ENCODE results near the gene CHURC1. TPM values are rescaled to one million over a fixed set of nuclear protein-coding genes. Genes with fewer than 3 reads are reported as not detected.
"Not testable (repeated sequence)": the region's sequence is repeated elsewhere in the genome, so short reads cannot be mapped to it uniquely, and the experiment has no call there.

Gene CHURC1
- polyA plus RNA-seq, 5 donors = 45.4 to 64.2 (median 56.8) TPM

DNA sequence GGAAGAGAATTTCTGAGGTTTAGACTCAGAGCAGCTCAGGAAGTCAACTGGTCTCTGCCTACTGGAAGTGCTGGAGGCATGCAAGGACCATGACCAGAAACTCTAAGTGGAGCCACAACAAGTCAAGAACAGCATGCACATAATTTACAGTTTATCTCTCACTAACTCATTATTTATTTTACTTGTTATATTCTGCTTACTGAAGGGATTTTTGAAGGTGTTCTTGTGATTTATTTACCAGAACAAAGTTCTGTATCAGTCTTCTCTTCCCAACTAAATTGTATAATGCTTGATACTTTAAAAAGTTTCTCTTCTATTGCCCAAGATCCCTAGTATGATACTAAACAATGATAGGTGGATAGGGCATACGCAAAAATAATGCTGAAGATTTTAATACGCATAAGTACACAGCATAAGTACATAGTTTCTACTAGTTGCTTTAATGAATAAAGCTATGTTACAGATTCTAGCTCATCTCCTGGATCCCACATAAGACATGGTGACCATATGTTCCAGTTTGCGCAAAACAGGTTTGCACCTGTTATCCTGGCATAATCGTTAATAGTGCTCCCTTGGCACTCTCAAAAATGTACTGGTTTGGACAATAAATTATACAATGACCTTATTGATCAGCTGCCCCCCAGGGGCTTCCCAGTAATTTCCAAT lies 22.9 kb upstream of the CHURC1 start:
- no peak for DNase-seq

DNA sequence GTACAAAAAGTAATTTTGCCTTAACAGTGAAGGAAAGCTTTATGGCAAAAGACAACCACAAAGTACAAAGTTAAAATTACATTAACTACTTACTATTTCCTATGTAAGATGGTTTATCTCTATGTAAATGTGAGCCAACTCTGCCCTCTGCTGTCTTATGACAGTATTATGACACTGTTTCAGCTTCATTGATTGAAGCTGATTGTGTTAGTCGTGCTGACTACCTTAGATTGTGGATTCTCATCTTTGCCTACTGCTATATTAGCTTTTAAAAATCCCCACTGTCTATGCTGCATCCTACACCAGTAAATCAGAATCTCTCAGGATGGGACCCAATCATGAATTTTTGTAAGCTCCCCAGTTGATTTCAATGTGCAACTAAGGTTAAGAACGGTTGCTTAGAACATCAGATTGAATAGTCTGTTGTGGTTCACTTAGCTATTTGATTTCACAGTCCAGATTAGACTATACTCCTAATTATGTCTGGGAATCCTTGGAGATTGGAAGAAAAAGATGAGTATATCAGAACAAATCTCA lies 22.3 kb upstream of the CHURC1 start:
- DNase-seq = peak in 1 of 2 donors; percentile 42

DNA sequence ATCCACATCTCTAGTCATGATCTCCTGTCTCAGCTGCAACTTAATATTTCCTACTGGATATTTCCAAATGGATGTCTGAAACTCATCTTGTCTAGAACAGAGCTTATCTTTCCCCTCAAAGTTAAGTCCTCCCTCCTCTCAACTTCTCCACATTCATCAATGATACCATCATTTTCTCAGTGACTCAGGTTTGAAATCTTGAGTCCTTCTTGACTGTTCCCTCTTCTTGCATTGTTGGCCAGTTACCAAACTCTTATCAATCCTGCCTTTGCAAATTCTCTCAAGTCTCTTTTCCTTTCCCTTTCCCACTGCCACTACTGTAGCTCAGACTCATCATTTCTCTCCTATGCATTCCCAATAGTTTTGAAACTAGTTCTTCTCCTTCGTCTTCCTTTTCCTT lies 14.3 kb upstream of the CHURC1 start:
- DNase-seq = no peak

DNA sequence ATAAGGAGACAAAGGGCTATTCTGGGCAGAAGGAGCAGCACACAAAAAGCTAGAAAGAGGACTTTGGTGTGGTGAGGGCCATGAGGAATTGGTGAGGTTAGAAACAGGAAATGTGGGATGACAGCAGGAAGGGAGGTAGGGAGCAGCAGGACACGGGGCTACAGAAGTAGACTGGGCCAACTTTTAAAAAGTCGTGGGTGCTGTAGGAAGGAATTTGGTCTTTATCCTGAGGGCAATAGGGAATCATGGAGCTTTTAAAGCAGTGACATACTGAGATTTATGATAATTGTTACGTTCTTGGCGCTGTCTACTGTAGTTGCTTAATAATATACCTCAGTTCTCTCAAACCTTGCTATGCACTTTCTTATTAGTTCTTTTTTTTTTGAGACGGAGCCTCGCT lies 8.2 kb upstream of the CHURC1 start:
- DNase-seq = no peak

DNA sequence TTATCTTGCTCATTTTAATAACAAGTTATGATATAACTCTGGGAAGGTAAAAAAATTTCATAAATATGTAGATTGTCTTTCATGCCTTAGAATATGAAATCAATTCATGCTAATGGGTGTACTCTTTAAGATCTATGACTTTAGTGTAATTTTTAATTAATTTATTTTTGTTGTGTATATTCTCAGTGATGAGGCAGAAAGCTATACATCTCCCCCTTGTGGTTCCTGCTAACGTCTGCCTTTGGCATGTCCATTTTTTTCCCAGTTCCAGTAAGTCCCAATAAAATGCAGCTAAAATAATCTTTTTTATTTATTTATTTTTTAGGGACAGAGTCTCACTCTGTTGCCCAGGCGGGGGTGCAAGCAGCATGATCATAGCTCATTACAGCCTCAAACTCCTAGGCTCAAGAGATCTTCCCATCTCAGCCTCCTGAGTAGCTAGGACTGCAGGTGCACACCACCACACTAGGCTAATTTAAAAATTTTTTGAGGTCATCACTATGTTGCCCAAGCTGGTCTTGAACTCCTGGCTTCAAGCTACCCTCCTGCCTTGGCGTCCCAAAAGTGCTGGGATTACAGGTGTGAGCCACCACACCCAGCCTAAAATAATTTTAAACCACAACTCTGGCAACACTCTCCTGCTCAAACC lies 3.3 kb upstream of the CHURC1 start:
- DNase-seq = no peak

DNA sequence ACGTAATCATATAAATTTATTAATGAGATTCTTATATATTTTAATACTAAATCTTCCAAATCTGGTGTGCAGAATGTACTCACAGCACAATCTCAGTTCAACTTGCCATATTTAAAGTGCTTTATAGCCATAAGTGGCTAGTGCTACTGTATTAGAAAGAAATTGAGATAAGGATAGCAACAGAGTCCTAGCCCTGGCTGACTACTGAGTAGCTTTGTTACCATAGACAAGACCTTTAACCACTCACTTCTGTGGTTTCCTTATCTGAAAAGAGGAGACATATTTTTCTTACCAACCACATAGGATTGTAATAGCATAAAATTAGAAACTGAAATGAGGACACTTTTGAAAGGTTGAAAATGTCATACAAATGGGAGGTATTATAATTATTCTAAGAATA lies 2.0 kb upstream of the CHURC1 start:
- DNase-seq = no peak

DNA sequence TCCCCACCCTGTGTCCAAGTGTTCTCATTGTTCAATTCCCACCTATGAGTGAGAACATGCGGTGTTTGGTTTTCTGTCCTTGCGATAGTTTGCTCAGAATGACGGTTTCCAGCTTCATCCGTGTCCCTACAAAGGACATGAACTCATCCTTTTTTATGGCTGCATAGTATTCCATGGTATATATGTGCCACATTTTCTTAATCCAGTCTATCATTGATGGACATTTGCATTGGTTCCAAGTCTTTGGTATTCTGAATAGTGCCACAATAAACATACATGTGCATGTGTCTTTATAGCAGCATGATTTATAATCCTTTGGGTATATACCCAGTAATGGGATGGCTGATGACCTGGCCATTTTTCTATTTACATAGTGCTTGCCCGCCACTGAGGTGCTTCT lies 778 bp upstream of the CHURC1 start:
- DNase-seq = not testable (repeated sequence)

DNA sequence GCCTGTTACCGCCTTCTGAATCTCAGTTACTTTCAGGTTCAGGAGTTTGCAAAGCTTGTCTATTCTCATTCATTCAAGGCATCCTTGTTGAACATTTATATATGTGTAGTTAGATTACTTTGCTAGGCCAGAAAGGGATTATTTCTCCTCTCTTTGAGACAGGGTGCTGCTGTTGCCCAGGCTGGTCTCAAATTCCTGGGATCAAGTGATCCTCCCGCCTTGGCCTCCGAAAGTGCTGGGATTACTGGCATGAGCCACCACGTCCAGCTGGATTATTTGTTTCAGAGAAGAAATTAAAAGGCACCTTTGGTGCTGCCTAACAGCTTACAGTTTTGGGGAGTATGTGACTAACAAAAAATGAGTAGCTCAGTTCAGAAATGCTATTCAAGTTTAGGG lies 772 bp downstream of the CHURC1 start:
- DNase-seq = no peak

DNA sequence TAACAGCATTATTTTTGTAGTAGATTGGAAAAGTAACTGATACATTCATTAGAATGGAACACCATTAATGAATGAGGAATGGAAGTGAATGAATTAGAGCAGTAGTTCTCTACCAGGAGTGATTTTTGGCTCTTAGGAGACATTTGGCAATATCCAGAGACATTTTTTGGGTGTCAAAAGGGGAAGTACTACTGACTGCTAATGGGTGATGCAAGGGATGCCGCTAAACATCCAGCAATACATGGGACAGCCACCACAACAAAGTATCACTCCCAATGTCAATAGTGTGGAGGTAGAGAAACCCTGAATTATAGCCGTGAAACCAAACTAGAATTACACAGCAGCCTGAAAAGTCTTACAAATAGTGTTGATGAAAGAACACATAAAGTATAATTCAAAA lies 1.5 kb downstream of the CHURC1 start:
- DNase-seq = no peak

DNA sequence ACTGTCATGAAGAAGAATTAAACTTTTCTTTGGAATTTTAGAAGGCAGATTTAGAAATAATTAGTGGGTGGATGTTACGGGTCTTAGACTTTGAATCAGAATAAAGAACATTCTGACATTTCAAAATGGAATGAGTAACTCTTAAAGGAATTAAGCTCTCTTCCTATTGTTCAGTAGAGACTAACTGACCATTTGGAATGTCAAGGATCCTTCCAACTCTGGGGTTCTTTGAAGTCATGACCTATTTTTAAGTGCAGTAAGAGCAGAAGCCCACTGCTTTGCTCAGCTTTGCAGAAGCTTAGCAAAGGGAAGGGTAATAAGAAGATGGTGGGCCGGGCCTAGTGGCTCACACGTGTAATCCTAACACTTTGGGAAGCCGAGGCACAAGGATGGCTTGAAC lies 4.0 kb downstream of the CHURC1 start:
- DNase-seq = no peak

DNA sequence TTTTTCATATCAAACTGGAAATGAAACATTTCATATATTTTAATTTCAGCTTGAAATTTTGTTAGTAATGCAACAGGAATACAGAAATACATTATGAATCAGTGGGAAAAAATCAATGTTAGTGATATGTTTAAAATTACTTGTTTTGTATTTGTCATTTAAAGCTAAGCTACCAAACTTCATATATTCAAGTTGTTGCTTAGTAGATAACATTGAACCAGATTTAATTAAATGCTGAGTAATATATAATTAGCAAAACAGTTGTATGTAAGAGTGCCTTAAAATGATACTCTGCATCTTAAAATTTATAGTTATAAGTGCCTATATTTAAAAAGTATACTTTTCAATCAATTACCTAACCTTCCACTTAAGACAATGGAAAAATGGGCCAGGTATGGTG lies 5.0 kb downstream of the CHURC1 start:
- no peak for DNase-seq

DNA sequence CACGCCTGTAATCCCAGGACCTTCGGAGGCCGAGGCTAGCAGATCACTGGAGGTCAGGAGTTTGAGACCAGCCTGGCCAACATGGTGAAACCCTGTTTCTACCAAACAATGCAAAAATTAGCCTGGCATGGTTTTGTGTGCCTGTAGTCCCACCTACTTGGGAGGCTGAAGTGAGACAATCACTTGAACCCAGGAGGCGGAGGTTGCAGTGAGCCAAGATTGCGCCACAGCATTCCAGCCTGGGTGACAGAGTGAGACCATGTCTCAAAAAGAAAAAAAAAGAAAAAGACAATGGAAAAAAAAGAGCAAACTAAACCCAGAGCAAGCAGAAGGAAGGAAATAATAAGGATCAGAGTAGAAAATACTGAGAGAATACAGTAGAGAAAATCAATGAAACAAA lies 5.4 kb downstream of the CHURC1 start:
- no peak for DNase-seq

DNA sequence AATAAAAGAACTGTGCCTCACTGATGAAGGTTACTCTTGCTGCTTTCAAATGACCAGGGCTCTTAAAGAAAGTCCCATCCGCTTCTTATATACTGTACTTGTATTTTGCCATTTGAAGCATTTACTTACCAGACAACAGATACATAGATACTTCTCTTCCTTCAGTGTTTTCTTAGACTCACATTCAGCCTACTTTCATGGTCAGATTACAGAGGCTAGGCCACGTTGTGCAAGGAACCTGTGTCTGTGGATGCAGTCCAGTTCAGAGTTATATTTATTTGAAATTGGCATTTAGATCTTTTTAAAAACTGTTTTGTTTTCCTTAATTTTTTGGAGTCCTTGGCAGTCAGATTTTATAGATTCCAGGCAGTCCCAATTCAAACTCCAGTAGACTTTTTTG lies 6.2 kb downstream of the CHURC1 start:
- DNase-seq = no peak

DNA sequence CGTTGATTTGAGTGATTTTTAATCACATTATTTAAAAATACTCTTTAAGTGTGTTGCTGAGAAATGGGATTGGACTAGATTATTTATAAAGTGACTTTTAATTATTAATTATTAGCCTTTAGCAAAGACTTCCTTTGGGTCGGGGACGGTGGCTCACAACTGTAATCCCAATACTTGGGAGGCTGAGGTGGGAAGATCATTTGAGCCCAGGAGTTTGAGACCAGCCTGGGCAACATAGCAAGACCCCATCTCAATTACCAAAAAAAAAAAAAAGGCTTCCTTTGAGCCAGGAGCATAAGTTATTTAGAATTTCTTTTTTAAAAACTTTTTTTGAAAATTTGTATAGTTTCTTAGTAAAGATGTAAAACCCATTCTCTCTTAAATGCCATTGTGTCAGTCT lies 8.8 kb downstream of the CHURC1 start:
- no peak for DNase-seq

DNA sequence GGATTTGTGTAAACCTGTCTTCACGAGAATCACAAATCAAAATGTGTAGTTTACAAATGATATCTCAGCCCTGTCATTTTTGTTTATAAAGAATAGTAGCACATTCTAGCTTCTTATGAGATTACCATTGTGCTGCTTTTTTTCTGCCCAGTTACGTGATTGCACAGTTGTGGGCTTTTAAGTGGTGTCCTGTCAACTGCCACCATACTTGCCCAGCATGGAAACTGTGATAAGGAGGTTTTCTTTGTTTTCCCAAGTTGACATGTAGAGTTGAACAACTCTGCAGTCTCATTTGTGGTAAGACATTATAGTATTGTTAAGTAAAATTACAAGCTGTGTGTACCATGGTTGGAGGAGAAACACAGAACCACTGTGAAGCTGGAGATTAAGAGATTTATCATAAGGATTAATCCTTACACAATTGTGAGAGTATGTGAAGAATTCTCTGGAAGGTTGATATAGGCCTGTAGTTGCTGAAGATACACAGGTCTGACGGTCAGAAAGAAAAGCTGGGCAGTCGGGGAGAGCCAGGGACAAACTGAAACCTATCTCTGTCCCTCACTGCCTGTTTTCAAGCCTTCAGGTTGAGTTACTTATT lies 12.2 kb downstream of the CHURC1 start:
- DNase-seq = no peak

DNA sequence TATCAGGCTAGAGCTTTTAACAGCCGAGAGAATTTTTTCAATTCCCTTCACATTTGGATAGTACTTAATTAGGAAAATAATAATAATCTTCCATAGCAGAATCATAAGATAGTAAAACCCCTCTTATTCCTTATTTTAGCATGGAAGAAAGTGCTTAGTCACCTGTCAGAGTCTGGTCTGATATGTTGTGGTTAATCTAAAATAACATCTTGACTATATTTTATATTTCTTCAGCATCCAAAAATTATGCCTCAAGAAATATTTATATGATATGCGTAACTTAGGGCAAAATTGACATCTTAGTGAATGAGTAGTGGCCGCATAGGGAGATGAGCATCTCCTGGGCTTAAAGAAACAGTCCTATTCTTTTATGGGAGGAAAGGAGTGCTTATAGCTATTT lies 12.8 kb downstream of the CHURC1 start:
- no peak for DNase-seq

DNA sequence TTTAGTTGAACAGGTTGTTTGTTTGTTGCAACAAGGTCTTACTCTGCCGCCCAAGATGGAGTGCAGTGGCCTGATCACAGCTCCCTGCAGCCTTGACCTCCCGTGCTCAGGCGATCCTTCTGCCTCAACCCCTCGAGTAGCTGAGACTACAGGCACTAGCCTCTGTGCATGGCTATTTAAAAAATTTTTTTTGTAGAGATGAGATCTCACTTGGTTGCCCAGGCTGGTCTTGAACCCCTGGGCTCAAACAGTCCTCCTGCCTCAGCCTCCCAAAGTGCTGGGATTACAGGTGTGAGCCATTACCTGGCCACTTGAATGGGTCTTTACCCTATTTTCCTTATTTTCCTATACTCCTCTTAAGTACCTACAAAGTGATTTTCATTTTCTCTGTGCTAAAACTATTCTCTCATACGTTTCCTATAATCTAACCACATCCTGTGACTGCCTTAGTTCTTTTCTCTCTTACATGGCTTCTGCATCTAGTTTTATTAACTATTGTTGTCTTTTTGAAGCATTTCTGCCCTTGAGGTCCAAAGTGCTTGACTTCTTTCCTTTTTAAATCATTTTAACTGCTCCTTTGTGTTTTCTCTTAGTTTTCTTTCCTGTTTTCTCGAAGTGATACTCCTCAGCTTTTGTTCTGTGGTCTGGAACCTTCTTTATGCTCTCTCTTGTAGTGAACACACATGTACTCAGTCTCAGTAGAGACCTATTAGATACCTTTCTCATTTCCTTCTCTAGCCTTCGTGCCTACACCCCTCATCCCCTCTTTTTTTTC lies 14.2 kb downstream of the CHURC1 start:
- no peak for DNase-seq

DNA sequence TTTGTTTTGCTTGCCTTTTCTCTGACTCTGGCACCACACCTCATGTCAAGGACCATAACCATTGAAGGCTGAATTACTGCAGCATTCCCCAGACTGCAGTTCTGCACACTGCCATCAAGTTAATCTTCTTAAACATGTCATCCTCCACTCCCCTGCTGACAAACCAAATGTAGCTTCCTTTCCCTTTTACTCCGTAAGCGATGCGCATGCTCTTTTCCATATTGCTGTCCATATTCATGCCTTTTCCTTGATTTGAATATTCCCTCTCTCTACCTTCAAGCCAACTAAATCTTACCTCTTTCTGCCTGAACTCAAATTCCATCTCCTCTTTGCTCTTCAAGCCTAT lies 14.7 kb downstream of the CHURC1 start:
- DNase-seq = no peak

DNA sequence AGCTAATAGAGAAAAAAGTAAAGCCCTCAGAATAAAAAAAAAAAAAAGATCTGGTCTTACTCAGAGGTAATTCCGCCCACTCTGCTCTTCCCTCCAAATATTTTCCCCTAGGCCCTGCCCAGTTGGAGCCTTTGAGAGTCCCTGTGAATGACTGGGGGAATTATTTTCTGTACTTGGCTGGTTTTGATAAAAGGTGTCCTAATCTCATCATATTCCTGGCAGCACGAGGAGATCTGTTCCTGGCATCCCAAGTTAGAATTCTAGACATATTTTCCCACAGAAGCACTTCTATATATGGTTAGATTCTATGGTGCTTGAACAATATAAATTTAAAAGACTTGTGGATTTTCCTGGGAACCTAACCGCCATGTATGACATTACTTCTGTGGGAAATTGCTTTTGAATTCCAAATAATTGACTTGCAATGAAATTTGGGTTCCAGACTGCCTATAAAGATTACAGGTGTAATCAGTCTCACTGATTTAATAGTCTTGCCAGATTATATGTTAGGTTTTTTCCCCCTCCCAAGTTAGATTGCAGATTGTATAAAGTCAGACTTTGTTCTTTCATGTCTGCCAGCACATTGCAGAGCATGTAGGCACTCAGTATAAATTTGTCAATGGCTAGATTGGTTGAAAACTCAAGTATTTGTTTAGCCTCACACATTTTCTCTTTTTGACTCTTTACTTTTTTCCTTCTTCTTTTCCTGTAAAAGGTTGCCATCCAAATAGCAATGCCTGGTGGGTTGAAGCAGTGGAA lies 16.0 kb downstream of the CHURC1 start:
- no peak for DNase-seq

DNA sequence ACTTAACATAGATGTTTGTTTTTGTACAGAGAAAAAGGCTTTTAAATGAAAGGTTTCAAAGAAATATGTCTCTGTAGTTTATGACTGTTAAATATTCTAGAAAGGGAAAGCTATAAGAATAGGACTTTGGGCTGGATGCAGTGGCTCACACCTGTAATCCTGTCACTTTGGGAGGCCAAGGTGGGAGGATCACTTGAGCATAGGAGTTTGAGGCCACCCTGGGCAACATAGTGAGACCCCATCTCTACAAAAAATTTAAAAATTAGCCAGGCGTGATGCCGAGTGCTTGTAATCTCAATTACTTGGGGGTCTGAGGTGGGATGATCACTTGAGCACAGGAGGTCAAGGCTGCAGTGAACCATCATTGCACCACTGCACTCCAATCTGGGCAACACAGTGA lies 16.9 kb downstream of the CHURC1 start:
- no peak for DNase-seq

DNA sequence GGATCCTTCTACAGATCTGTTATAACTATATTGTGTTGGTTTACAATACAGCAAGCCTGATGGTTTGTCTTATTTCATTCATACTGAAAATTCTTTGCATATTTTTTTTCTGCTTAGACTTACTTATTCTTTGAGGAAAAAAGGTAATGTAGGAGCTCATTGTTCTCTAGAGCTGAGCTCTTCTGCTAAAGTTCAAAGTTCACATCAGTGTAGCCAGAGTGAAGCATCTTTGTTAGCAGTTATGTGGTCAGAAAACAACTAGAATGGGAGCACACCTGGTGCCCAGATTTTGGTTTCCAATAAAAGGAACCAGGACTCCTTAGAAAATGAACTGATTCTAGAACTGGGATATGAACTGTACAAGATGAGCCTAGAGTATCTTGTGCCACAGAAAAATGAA lies 18.0 kb downstream of the CHURC1 start:
- DNase-seq = no peak

Data from right lung (tissue), 5 donors.